SJCRH30 (cell line): ENCODE data around the gene PTPRE. TPM values are rescaled to one million over a fixed set of nuclear protein-coding genes. Genes with fewer than 3 reads are reported as not detected.

Source experiments
- DNase-seq, 2 experiments: peaks; one replicate each; pipeline ENCODE4 v3.0.0-alpha.2; 2015 to 2020
- H3K27ac ChIP-seq: fragments of 250-450 bp; sonication (Bioruptor Pico); 2 replicates; pipeline ENCODE4 v1.5.1; 2020; ENCODE audit warnings: mild to moderate bottlenecking, moderate library complexity
- H3K27me3 ChIP-seq: fragments of 250-450 bp; sonication (Bioruptor Pico); 2 replicates; pipeline ENCODE4 v1.5.1; 2020; ENCODE audit warnings: mild to moderate bottlenecking, moderate library complexity
- H3K36me3 ChIP-seq: fragments of 250-450 bp; sonication (Bioruptor Pico); 2 replicates; pipeline ENCODE4 v1.5.1; 2020; ENCODE audit warnings: mild to moderate bottlenecking, moderate library complexity
- H3K4me1 ChIP-seq: fragments of 250-450 bp; sonication (Bioruptor Pico); 2 replicates; pipeline ENCODE4 v1.5.1; 2020; ENCODE audit warnings: mild to moderate bottlenecking, moderate library complexity
- H3K4me3 ChIP-seq: fragments of 250-450 bp; sonication (Bioruptor Pico); 2 replicates; pipeline ENCODE4 v1.5.1; 2020; ENCODE audit warnings: mild to moderate bottlenecking, moderate library complexity
- H3K9me3 ChIP-seq: fragments of 250-450 bp; sonication (Bioruptor Pico); replicated peaks from 2 replicates; pipeline ENCODE4 v1.5.1; 2020; ENCODE audit warnings: mild to moderate bottlenecking, moderate library complexity
- total RNA-seq: library from RNA; depleted of rRNA; stranded (reverse); fragments of >200 nt; shearing (Covaris generic); gene quantifications from 2 replicates; pipeline ENCODE4 v1.2.3, GENCODE V29; 2014

PTPRE gene
- total RNA-seq, 1 experiment from 2014 or later = 5.2 TPM

DNA sequence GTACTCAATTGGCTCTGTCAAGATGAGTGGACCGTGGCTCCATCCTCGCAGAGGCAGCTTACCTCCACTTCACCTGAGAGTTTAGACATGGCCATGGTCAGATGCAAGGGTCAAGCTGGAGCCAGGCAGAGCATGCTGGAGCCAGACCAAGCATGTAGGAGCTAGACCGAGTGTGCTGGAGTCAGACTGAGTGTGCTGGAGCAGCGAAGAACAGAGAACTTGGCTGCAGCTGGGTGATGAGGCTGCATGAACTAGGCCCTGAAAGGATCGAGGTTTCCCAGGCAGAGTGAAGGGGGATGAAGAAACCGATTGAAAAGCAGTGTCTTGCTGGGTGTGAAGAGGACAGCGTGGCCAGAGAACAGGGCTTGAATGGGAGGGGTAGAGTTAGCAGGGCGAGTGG lies 133.2 kb downstream of the PTPRE start:
- no peaks in the 10 kb centered on the region for H3K27me3 ChIP-seq
- H3K27ac ChIP-seq = no peak overlapping the region
- H3K4me3 ChIP-seq = no peak overlapping the region
- no peaks in the 10 kb centered on the region for H3K9me3 ChIP-seq
- no peaks in the 10 kb centered on the region for H3K36me3 ChIP-seq
- no peaks in the 10 kb centered on the region; the same call in 1 of the 2 replicates for H3K4me1 ChIP-seq
- no peak for DNase-seq

DNA sequence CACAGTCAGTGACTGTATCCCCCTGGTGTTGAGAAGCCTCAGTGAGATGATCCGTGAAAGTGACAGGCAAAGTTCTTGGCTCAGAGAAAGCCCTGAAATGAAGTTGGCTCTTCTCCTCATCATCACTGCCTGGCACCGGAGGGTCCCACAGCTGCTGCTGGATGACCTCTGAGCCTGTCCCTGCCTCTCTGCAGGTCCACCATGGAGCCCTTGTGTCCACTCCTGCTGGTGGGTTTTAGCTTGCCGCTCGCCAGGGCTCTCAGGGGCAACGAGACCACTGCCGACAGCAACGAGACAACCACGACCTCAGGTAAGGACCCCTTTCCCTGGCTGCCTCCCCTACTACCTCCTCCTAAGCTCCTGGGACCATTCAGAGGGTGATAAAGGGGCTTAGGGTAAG lies 133.8 kb downstream of the PTPRE start:
- no peaks in the 10 kb centered on the region for H3K36me3 ChIP-seq
- H3K9me3 ChIP-seq = no peaks in the 10 kb centered on the region
- H3K27ac ChIP-seq = no peak overlapping the region
- no peaks in the 10 kb centered on the region; the same call in 1 of the 2 replicates for H3K4me1 ChIP-seq
- DNase-seq = no peak
- H3K4me3 ChIP-seq = no peak overlapping the region
- H3K27me3 ChIP-seq = no peaks in the 10 kb centered on the region

DNA sequence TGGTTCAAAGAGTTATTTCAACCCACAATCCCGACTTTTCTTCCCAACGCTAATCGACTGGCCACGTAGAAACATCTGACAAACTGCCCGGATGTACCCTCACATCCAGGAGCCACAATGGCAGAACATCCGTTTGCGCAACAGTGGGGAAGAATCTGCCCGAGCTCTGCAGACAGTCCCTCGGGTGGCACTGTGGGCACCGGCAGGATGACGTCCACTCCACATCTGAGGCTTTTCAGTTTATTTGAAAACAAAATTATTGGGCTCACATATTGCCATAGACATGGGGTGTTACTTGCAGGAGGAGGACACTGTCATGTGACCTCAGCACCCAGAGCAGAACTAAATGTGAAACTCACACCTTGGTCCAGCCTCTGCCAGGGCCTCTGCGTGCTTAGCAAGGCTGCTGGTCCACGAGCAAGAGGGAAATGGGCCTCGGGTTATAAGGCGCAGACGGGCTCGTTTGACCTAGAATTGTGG lies 135.3 kb downstream of the PTPRE start:
- no peak for DNase-seq
- H3K36me3 ChIP-seq = no peaks in the 10 kb centered on the region
- H3K4me1 ChIP-seq = no peaks in the 10 kb centered on the region; the same call in 1 of the 2 replicates
- no peaks in the 10 kb centered on the region for H3K27me3 ChIP-seq
- no peak overlapping the region for H3K27ac ChIP-seq
- no peak overlapping the region for H3K4me3 ChIP-seq
- H3K9me3 ChIP-seq = no peaks in the 10 kb centered on the region

DNA sequence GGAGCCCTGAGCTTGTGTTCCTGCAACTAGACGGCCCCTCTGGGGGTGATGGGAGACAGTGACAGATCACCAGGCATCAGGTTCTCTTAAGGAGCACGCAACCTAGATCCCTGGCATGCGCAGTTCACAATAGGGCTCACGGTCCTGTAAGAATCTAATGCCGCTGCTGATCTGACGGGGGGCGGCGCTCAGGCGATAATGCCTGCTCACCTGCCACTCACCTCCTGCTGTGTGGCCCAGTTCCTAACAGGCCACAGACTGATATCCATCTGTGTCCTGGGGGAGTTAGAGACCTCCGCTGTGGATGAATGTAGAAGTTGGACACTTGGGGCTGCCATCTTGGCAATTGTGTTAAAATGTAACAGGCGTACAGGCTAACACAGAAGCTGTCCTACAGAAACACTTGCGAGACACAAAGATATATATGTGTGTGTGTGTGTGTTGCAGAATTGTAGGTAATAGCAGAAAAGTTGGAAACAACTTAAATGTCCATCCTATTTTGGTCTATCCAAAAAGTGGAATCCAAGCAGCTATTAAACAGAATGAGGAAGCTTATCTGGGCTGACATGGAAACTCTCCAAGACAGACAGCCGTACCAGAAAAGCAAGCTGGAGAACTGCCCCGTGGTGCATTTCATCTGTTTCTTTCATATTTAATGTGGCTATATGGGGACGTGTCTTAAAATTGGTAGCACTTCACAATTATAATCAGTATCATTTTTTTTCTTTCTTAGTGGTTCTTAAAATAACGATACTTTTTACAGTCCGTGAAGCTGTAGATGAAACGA lies 136.5 kb downstream of the PTPRE start:
- H3K4me1 ChIP-seq = no peaks in the 10 kb centered on the region; the same call in 1 of the 2 replicates
- no peaks in the 10 kb centered on the region for H3K36me3 ChIP-seq
- no peaks in the 10 kb centered on the region for H3K27me3 ChIP-seq
- DNase-seq = no peak
- H3K27ac ChIP-seq = no peak overlapping the region
- H3K9me3 ChIP-seq = no peaks in the 10 kb centered on the region
- H3K4me3 ChIP-seq = no peak overlapping the region

DNA sequence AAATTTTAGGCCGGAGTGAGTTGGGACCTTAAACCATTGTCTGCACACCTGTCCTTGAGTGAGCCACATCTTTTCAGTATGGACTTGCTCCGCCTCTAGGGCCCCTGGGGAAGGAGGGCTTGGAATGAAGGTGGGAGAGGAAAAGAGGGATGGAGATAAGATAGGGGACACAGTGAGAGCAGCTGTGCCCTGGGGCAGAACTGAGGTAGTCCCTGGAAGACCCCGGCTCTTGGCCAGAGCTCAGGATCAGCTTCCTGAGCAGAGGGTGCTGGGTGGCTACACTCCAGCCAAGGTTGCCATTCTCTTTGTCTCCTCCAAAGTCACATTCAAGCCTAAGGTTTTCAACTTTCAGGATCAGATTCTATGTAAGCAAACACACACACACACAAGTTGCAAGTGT lies 137.3 kb downstream of the PTPRE start:
- H3K27me3 ChIP-seq = no peaks in the 10 kb centered on the region
- H3K9me3 ChIP-seq = no peaks in the 10 kb centered on the region
- H3K36me3 ChIP-seq = no peaks in the 10 kb centered on the region
- no peaks in the 10 kb centered on the region; the same call in 1 of the 2 replicates for H3K4me1 ChIP-seq
- no peak overlapping the region for H3K4me3 ChIP-seq
- H3K27ac ChIP-seq = no peak overlapping the region
- DNase-seq = no peak

DNA sequence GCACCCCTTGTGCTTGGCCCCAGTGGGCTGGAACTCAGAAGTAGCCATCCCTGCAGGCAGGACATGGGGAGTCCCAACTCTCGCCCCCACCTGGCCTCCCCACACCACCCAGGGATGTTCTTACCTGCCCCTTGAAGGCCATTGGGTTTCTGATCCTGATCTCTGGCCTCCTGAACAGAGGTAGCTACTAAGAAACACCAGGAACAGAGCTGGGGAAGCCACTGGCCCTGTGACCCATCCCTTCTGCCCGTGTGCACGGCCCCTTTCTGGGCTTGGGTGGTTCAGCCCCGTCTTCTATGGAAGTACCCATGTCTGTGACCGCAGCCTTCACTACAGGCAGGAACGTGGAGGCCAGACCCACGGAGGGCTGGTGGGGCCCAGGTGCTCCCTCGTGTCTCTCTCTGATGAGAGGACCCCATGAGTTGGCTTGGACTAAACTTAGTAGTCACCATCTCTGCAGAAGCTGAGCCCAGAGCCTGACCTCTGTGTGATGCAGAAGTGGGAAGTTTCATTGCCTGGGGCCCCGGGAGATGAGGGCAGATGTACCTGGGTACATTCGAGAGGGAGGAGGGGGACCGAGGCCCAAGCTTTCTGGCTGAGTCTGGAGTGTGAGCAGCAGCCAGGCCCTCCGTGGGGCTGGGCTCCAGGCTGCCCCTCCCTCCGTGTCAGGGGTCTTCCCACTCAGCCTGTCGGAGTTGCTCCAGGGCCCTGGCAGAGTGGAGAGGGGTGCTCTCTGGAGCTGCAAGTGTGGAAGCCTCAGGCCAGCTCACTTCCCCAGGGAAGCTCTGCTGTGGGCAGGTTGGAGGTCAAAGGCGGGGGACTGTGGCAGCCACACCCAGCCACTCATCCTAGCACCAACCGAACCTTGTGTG lies 138.3 kb downstream of the PTPRE start:
- Histone ChIP-seq H3K9me3 (no peaks in the 10 kb centered on the region), H3K4me3 (no peak overlapping the region), H3K27me3 (no peaks in the 10 kb centered on the region), H3K27ac (no peak overlapping the region), H3K4me1 (no peaks in the 10 kb centered on the region; the same call in 1 of the 2 replicates), H3K36me3 (no peaks in the 10 kb centered on the region)
- DNase-seq = no peak

DNA sequence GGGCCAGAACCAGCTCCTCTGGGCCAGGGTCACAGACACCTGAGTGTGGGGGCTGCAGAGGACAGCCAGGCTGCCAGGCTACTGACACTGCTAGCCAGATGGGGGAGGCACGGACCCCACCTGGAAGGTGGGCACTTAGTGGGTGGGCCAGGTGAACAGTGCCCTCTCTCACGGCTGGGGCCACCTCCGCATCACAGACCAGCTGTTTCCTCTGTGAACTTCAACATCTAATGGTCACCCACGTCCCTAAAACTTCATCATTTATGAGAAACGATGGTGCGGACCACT lies 138.9 kb downstream of the PTPRE start:
- DNase-seq = no peak
- H3K9me3 ChIP-seq = no peaks in the 10 kb centered on the region
- no peaks in the 10 kb centered on the region for H3K36me3 ChIP-seq

DNA sequence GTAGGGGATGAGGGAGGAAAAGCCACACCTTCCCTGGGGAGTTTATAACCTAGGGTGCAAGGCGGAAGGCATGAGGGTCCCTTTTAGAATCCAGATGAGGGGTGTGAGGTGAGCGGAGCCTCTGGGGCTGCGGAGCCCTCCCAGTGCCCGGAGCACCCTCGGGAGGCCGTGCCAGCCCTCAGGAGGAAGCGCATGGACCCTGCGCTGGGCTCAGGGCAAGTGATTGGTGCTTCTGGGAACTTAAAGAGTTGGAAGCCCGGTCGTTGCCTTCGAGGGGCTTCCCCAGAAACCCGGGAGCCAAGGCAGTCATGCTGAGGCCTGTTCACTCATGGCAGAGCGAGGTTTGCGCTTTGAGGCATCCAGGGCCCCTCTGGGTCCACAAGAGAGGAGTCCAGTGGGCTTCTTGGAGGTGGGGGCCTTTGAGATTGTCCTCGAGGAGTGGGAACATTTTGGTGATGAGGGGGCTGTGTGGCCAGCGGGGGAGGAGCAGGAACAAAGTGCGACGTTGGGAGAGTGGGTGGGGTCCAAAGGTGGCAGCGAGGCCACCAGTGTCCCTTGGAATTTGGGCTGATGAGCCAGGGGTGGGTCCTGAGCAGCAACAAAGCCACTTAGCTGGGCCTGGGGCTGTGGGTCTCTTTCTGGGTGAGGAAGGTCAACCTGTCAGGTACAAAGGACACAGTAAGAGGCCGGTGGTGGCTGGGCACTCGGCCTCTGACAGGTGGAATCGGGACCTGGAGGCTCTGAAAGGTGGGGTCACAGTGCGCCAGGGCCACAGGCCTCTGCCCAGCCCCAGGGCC lies 139.5 kb downstream of the PTPRE start:
- Histone ChIP-seq H3K27me3 (no peaks in the 10 kb centered on the region), H3K4me1 (no peaks in the 10 kb centered on the region; the same call in 1 of the 2 replicates), H3K36me3 (no peaks in the 10 kb centered on the region), H3K9me3 (no peaks in the 10 kb centered on the region), H3K27ac (no peak overlapping the region), H3K4me3 (no peak overlapping the region)
- no peak for DNase-seq

More for the DNA sequence above, 138.9 kb downstream of the PTPRE start:
- H3K27me3 ChIP-seq = no peaks in the 10 kb centered on the region
- no peak overlapping the region for H3K4me3 ChIP-seq
- no peaks in the 10 kb centered on the region; the same call in 1 of the 2 replicates for H3K4me1 ChIP-seq
- no peak overlapping the region for H3K27ac ChIP-seq

DNA sequence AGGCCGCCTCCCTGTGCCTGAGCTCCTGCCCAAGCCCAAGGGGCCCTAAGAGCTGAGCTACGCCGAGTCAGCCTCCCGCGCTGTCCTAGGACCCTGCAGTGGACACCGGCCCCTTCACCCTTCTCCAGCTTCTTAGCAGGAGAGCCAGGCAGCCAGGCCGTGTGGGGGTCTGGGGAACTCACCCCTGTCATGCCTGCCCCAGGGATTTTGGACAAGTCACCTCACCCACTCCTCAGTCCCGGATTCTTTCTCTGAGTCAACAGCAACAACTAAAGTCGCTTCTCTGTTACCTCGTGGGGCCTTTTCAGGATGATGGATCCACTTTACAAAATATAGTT lies 140.0 kb downstream of the PTPRE start:
- Histone ChIP-seq H3K36me3 (no peaks in the 10 kb centered on the region), H3K9me3 (no peaks in the 10 kb centered on the region), H3K4me1 (no peaks in the 10 kb centered on the region; the same call in 1 of the 2 replicates), H3K27ac (no peak overlapping the region), H3K4me3 (no peak overlapping the region), H3K27me3 (no peaks in the 10 kb centered on the region)
- no peak for DNase-seq

DNA sequence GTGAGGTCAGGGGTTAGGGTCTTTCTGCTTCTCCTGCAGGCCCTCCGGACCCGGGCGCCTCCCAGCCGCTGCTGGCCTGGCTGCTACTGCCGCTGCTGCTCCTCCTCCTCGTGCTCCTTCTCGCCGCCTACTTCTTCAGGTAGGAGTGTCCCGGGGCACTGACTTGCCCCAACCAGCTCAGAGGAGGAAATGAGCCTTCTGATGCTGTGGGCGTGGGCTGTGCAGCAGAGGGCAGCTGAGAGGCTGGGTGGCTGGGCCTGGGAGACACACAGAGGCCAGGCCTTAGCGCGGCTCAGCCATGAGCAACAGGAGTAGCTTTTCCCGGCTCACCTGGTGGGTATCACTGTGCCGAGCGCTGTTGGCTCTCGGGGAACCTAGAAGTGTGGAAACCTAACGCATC lies 140.4 kb downstream of the PTPRE start:
- no peaks in the 10 kb centered on the region for H3K4me1 ChIP-seq
- H3K4me3 ChIP-seq = no peak overlapping the region
- no peak for DNase-seq
- no peak overlapping the region for H3K27ac ChIP-seq
- H3K36me3 ChIP-seq = no peaks in the 10 kb centered on the region
- no peaks in the 10 kb centered on the region for H3K27me3 ChIP-seq
- H3K9me3 ChIP-seq = no peaks in the 10 kb centered on the region

DNA sequence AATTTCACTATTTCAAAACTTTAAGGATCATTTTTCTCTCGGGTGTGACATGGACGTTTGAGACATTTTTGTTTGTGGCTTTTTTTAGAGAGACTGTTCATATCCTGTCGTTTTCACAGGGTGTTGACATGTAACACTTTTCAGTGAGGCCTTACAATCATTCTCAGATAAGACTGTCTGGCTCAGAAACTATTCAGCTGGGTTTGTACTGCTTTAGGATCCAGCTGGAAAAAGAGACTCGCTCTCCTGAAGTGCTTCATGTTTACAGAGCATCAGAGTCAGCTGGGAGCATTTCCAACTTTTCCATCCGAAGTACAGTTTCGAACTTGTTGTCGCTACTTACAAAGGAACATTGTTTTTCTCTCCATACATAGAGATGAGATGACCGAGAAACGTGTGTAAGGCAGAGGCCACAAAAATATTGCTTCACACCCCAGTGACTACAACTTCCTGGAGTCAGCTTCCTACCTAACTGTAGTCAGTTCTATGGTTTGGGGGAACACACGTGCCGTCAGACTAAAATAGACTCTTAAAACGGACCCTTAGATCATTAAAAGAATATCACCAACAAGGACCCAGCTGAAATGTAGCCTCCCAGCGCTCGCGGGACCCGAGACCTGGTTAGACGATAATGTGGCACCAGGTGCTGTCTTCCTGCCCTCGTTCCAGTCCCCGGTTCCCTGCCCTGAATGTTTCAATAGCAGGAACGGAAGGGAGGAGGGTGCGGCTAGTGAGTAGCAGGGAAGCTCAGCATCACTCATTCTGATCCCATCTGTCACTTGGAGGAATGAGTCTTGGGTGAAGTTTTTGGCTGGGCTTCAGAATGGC lies 141.3 kb downstream of the PTPRE start:
- no peak for DNase-seq

DNA sequence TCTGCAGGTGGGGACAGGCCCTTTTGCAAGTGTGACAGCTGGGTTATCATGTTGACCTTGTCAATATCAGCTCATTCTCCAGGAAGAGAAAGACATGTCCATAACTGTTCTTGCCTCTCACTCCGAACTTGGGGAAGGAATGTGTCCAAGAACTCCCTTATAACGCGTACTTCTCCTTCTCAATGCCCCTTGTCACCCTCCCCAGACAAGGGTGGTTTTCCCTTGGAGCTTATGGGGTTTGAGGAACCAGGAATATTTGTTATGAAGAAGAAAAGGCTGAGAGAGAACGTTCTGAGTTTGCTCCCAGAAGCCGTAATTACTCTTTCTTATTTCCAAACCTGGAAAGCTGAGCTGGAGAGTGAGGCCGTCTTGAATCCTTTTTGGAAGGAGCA lies 141.9 kb downstream of the PTPRE start:
- Histone ChIP-seq H3K27ac (no peak overlapping the region), H3K36me3 (no peaks in the 10 kb centered on the region), H3K27me3 (no peaks in the 10 kb centered on the region), H3K9me3 (no peaks in the 10 kb centered on the region), H3K4me3 (no peak overlapping the region), H3K4me1 (no peaks in the 10 kb centered on the region)
- DNase-seq = no peak

More for the DNA sequence above, 141.3 kb downstream of the PTPRE start:
- H3K4me3 ChIP-seq = no peak overlapping the region
- H3K9me3 ChIP-seq = no peaks in the 10 kb centered on the region
- no peaks in the 10 kb centered on the region for H3K4me1 ChIP-seq
- H3K36me3 ChIP-seq = no peaks in the 10 kb centered on the region
- H3K27ac ChIP-seq = no peak overlapping the region
- H3K27me3 ChIP-seq = no peaks in the 10 kb centered on the region

DNA sequence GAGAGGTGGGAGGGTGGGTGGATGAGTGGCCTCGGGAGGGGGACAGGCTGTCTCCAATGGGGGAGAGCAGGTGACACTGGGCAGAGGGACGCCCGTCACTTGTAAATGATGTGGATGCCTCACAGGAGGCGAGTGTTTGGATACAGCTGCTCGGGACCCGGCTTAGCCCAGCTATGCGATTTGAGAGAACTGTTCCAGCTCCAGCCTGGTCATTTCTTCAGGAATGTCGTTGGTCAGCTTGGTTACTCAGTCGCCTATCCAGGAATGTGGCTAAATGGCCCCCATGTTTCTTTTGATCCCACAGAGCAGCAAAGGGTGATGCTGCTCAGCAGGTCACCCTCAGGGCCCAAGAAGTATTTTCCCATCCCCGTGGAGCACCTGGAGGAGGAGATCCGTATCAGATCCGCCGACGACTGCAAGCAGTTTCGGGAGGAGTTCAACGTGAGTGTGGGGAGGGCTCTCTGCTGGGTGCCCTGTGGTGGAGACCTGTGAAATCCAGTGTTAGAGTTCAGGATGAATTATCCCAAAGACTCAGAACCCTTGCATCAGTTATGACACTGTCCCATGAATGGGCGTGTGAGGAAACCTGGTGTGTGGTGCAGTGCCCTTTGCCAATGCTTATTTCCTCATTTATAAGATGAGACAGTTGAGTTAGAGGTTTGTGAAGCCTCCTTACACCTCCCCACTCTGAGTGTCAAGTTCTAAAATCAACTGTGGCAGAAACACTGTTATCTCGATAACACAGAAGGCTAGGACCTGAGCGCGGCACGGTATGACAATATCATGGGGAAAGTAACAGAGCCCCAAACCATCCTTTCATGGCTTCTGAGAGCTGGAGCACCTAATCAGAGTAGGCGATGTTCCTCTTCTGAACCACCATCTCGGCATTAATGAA lies 142.6 kb downstream of the PTPRE start:
- H3K27me3 ChIP-seq = no peaks in the 10 kb centered on the region
- DNase-seq = no peak
- H3K9me3 ChIP-seq = no peaks in the 10 kb centered on the region
- H3K36me3 ChIP-seq = no peaks in the 10 kb centered on the region
- H3K4me3 ChIP-seq = no peak overlapping the region
- H3K27ac ChIP-seq = no peak overlapping the region
- no peaks in the 10 kb centered on the region for H3K4me1 ChIP-seq
